SU-DHL-6 (cell line): ENCODE results near the gene SDK2.

Experiments used
- EZH2phosphoT487 ChIP-seq: fragments of 200-600 bp; sonication (generic), shearing (Covaris generic); conservative IDR thresholded peaks from 2 replicates; pipeline ENCODE4 v1.6.1; 2018; ENCODE audit warnings: mild to moderate bottlenecking, antibody characterized with exemption, low read length, moderate library complexity, mixed read lengths
- TF ChIP-seq, protein P1 (sequence below): fragments of 200-600 bp; sonication (generic); IDR thresholded peaks from one replicate; pipeline ENCODE4 v1.5.1; 2017; ENCODE audit warnings: antibody characterized with exemption, mild to moderate bottlenecking, low read length, moderate library complexity; ENCODE audit not compliant: insufficient read depth, poor library complexity, severe bottlenecking

GRCh38 chr17:73549841-73550430 is 94.3 kb downstream of the SDK2 start:
- TF ChIP-seq, protein P1, sequence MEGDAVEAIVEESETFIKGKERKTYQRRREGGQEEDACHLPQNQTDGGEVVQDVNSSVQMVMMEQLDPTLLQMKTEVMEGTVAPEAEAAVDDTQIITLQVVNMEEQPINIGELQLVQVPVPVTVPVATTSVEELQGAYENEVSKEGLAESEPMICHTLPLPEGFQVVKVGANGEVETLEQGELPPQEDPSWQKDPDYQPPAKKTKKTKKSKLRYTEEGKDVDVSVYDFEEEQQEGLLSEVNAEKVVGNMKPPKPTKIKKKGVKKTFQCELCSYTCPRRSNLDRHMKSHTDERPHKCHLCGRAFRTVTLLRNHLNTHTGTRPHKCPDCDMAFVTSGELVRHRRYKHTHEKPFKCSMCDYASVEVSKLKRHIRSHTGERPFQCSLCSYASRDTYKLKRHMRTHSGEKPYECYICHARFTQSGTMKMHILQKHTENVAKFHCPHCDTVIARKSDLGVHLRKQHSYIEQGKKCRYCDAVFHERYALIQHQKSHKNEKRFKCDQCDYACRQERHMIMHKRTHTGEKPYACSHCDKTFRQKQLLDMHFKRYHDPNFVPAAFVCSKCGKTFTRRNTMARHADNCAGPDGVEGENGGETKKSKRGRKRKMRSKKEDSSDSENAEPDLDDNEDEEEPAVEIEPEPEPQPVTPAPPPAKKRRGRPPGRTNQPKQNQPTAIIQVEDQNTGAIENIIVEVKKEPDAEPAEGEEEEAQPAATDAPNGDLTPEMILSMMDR, result no peak
- no peak for TF ChIP-seq EZH2phosphoT487
